ENCODE results near the gene CDK18. TPM values are rescaled to one million over a fixed set of nuclear protein-coding genes. Genes with fewer than 3 reads are reported as not detected.

Gene CDK18
- polyA plus RNA-seq, 1 donor = 52.6 TPM

- peaks cover 13% of the 10 kb centered on the region for H3K4me1 ChIP-seq (ENCODE audit: control insufficient read depth, insufficient read depth, low read length)
- peaks cover 2% of the 10 kb centered on the region for H3K9me3 ChIP-seq (ENCODE audit: control insufficient read depth, low read depth, low read length)
- H3K27ac ChIP-seq (ENCODE audit: low read length) = no peak overlapping the region
- peaks cover 46% of the 10 kb centered on the region for H3K27me3 ChIP-seq (ENCODE audit: control insufficient read depth, insufficient read depth, low read length)
- no peaks in the 10 kb centered on the region for H3K36me3 ChIP-seq (ENCODE audit: control insufficient read depth, insufficient read depth, low read length)
- no peak overlapping the region for H3K4me3 ChIP-seq (ENCODE audit: low read length)
- DNase-seq = no peak
- no CpG with 5 or more reads among the region's 1 CpG for WGBS (ENCODE audit: insufficient coverage, low lambda C conversion rate)
Measured at GRCh38 chr1:205572421-205572820, 68.0 kb downstream of the CDK18 start.

GRCh38 chr1:205575294-205575885 is 70.9 kb downstream of the CDK18 start:
- no peaks in the 10 kb centered on the region for H3K36me3 ChIP-seq (ENCODE audit: control insufficient read depth, insufficient read depth, low read length)
- H3K27ac ChIP-seq (ENCODE audit: low read length) = no peak overlapping the region
- no peak for DNase-seq
- WGBS (ENCODE audit: insufficient coverage, low lambda C conversion rate) = no CpG with 5 or more reads among the region's 1 CpG
- peaks cover 27% of the 10 kb centered on the region for H3K27me3 ChIP-seq (ENCODE audit: control insufficient read depth, insufficient read depth, low read length)
- H3K9me3 ChIP-seq (ENCODE audit: control insufficient read depth, low read depth, low read length) = no peaks in the 10 kb centered on the region
- H3K4me3 ChIP-seq (ENCODE audit: low read length) = no peak overlapping the region
- peaks cover 9% of the 10 kb centered on the region for H3K4me1 ChIP-seq (ENCODE audit: control insufficient read depth, insufficient read depth, low read length)

- H3K36me3 ChIP-seq (ENCODE audit: control insufficient read depth, insufficient read depth, low read length) = no peaks in the 10 kb centered on the region
- H3K4me1 ChIP-seq (ENCODE audit: control insufficient read depth, insufficient read depth, low read length) = peaks cover 9% of the 10 kb centered on the region
- no peaks in the 10 kb centered on the region for H3K9me3 ChIP-seq (ENCODE audit: control insufficient read depth, low read depth, low read length)
- no peak overlapping the region for H3K4me3 ChIP-seq (ENCODE audit: low read length)
- H3K27ac ChIP-seq (ENCODE audit: low read length) = no peak overlapping the region
- DNase-seq = no peak
- WGBS (ENCODE audit: insufficient coverage, low lambda C conversion rate) = no CpG with 5 or more reads among the region's 3 CpGs
- H3K27me3 ChIP-seq (ENCODE audit: control insufficient read depth, insufficient read depth, low read length) = peaks cover 22% of the 10 kb centered on the region
Measured at GRCh38 chr1:205576011-205576410, 71.5 kb downstream of the CDK18 start.

GRCh38 chr1:205576805-205577761 is 72.6 kb downstream of the CDK18 start:
- Histone ChIP-seq H3K36me3 (ENCODE audit: control insufficient read depth, insufficient read depth, low read length) (no peaks in the 10 kb centered on the region), H3K9me3 (ENCODE audit: control insufficient read depth, low read depth, low read length) (no peaks in the 10 kb centered on the region), H3K27ac (ENCODE audit: low read length) (no peak overlapping the region), H3K4me3 (ENCODE audit: low read length) (no peak overlapping the region), H3K4me1 (ENCODE audit: control insufficient read depth, insufficient read depth, low read length) (peaks cover 9% of the 10 kb centered on the region), H3K27me3 (ENCODE audit: control insufficient read depth, insufficient read depth, low read length) (peaks cover 15% of the 10 kb centered on the region)
- WGBS (ENCODE audit: insufficient coverage, low lambda C conversion rate) = 92% methylated on average over 2 of the region's 22 CpGs
- DNase-seq = no peak

GRCh38 chr1:205577874-205578658 is 73.6 kb downstream of the CDK18 start:
- WGBS (ENCODE audit: insufficient coverage, low lambda C conversion rate) = 0% methylated on average over 1 of the region's 13 CpGs
- Histone ChIP-seq H3K36me3 (ENCODE audit: control insufficient read depth, insufficient read depth, low read length) (no peaks in the 10 kb centered on the region), H3K4me3 (ENCODE audit: low read length) (no peak overlapping the region), H3K4me1 (ENCODE audit: control insufficient read depth, insufficient read depth, low read length) (peaks cover 12% of the 10 kb centered on the region), H3K27ac (ENCODE audit: low read length) (no peak overlapping the region), H3K27me3 (ENCODE audit: control insufficient read depth, insufficient read depth, low read length) (peaks cover 12% of the 10 kb centered on the region), H3K9me3 (ENCODE audit: control insufficient read depth, low read depth, low read length) (no peaks in the 10 kb centered on the region)
- DNase-seq = no peak

- H3K9me3 ChIP-seq (ENCODE audit: control insufficient read depth, low read depth, low read length) = no peaks in the 10 kb centered on the region
- no peak overlapping the region for H3K27ac ChIP-seq (ENCODE audit: low read length)
- H3K36me3 ChIP-seq (ENCODE audit: control insufficient read depth, insufficient read depth, low read length) = no peaks in the 10 kb centered on the region
- peaks cover 12% of the 10 kb centered on the region for H3K4me1 ChIP-seq (ENCODE audit: control insufficient read depth, insufficient read depth, low read length)
- peaks cover 12% of the 10 kb centered on the region for H3K27me3 ChIP-seq (ENCODE audit: control insufficient read depth, insufficient read depth, low read length)
- no peak for DNase-seq
- no peak overlapping the region for H3K4me3 ChIP-seq (ENCODE audit: low read length)
- no CpG with 5 or more reads among the region's 9 CpGs for WGBS (ENCODE audit: insufficient coverage, low lambda C conversion rate)
Measured at GRCh38 chr1:205578780-205579571, 74.5 kb downstream of the CDK18 start.

- no peak overlapping the region for H3K4me3 ChIP-seq (ENCODE audit: low read length)
- peaks cover 12% of the 10 kb centered on the region for H3K27me3 ChIP-seq (ENCODE audit: control insufficient read depth, insufficient read depth, low read length)
- H3K27ac ChIP-seq (ENCODE audit: low read length) = no peak overlapping the region
- peaks cover 12% of the 10 kb centered on the region for H3K4me1 ChIP-seq (ENCODE audit: control insufficient read depth, insufficient read depth, low read length)
- DNase-seq = no peak
- no CpG with 5 or more reads among the region's 12 CpGs for WGBS (ENCODE audit: insufficient coverage, low lambda C conversion rate)
- H3K36me3 ChIP-seq (ENCODE audit: control insufficient read depth, insufficient read depth, low read length) = no peaks in the 10 kb centered on the region
- H3K9me3 ChIP-seq (ENCODE audit: control insufficient read depth, low read depth, low read length) = no peaks in the 10 kb centered on the region
Measured at GRCh38 chr1:205579711-205580110, 75.2 kb downstream of the CDK18 start.

GRCh38 chr1:205580140-205580922 is 75.9 kb downstream of the CDK18 start:
- H3K4me3 ChIP-seq (ENCODE audit: low read length) = no peak overlapping the region
- H3K4me1 ChIP-seq (ENCODE audit: control insufficient read depth, insufficient read depth, low read length) = peaks cover 12% of the 10 kb centered on the region
- peaks cover 12% of the 10 kb centered on the region for H3K27me3 ChIP-seq (ENCODE audit: control insufficient read depth, insufficient read depth, low read length)
- no peaks in the 10 kb centered on the region for H3K9me3 ChIP-seq (ENCODE audit: control insufficient read depth, low read depth, low read length)
- no peak for DNase-seq
- H3K27ac ChIP-seq (ENCODE audit: low read length) = no peak overlapping the region
- WGBS (ENCODE audit: insufficient coverage, low lambda C conversion rate) = no CpG with 5 or more reads among the region's 15 CpGs
- no peaks in the 10 kb centered on the region for H3K36me3 ChIP-seq (ENCODE audit: control insufficient read depth, insufficient read depth, low read length)

GRCh38 chr1:205580923-205581180 is 76.4 kb downstream of the CDK18 start:
- peaks cover 7% of the 10 kb centered on the region for H3K4me1 ChIP-seq (ENCODE audit: control insufficient read depth, insufficient read depth, low read length)
- peaks cover 12% of the 10 kb centered on the region for H3K27me3 ChIP-seq (ENCODE audit: control insufficient read depth, insufficient read depth, low read length)
- no peak for DNase-seq
- no peaks in the 10 kb centered on the region for H3K36me3 ChIP-seq (ENCODE audit: control insufficient read depth, insufficient read depth, low read length)
- H3K27ac ChIP-seq (ENCODE audit: low read length) = no peak overlapping the region
- H3K9me3 ChIP-seq (ENCODE audit: control insufficient read depth, low read depth, low read length) = no peaks in the 10 kb centered on the region
- WGBS (ENCODE audit: insufficient coverage, low lambda C conversion rate) = no CpG with 5 or more reads among the region's 3 CpGs
- H3K4me3 ChIP-seq (ENCODE audit: low read length) = no peak overlapping the region
